Lung (tissue), 12 donors: Measurements from ENCODE around the gene GALM. TPM values are rescaled to one million over a fixed set of nuclear protein-coding genes. Genes with fewer than 3 reads are reported as not detected.
A peak's percentile ranks its signal among the peaks of the same experiment; 100 is the strongest.

ENCODE experiments used
- ATAC-seq: fragments of 200-7000 bp; cut with Tn5 transposase; one replicate; pipeline ENCODE4 v1.9.1; 2020; ENCODE audit warnings: moderate number of reproducible peaks; ENCODE audit not compliant: insufficient read depth, low FRiP score
- DNase-seq, 3 donors: peaks; one replicate each; pipeline ENCODE4 v3.0.0-alpha.2; 2013 to 2017
- H3K27ac ChIP-seq, 2 donors: one replicate each; pipeline ENCODE4 v1.5.1; 2013; ENCODE audit warnings: mild to moderate bottlenecking in 2 of 2, moderate library complexity in 2 of 2, control low read depth in 1 of 2, inconsistent platforms in 1 of 2, low read depth in 1 of 2, low read length in 1 of 2
- H3K27me3 ChIP-seq, 3 donors: one replicate each; pipeline ENCODE4 v1.5.1; 2013; ENCODE audit warnings: low read length in 2 of 3; ENCODE audit not compliant: control insufficient read depth in 3 of 3, insufficient read depth in 3 of 3
- H3K36me3 ChIP-seq, 4 donors: one replicate each; pipeline ENCODE4 v1.5.1; 2013; ENCODE audit warnings: low read length in 4 of 4, mild to moderate bottlenecking in 1 of 4, moderate library complexity in 1 of 4; ENCODE audit not compliant: control insufficient read depth in 4 of 4, insufficient read depth in 4 of 4
- H3K4me1 ChIP-seq, 5 donors: one replicate each; pipeline ENCODE4 v1.5.1; 2013; ENCODE audit warnings: low read length in 5 of 5, mild to moderate bottlenecking in 2 of 5, moderate library complexity in 1 of 5; ENCODE audit not compliant: control insufficient read depth in 5 of 5, insufficient read depth in 5 of 5
- H3K4me3 ChIP-seq: one replicate; pipeline ENCODE4 v1.5.1; 2013; ENCODE audit warnings: mild to moderate bottlenecking, control low read depth, moderate library complexity
- H3K9ac ChIP-seq, 2 donors: one replicate each; pipeline ENCODE4 v1.5.1; 2013; ENCODE audit warnings: low read length in 2 of 2, control low read depth in 1 of 2; ENCODE audit not compliant: insufficient read depth in 1 of 2
- H3K9me3 ChIP-seq, 4 donors: one replicate each; pipeline ENCODE4 v1.5.1; 2013; ENCODE audit warnings: low read length in 3 of 4, mild to moderate bottlenecking in 1 of 4, moderate library complexity in 1 of 4; ENCODE audit not compliant: control insufficient read depth in 4 of 4, insufficient read depth in 3 of 4
- CTCF ChIP-seq: IDR thresholded peaks from 2 replicates; pipeline ENCODE4 v1.5.1; 2012; ENCODE audit warnings: mild to moderate bottlenecking; ENCODE audit errors: control extremely low read depth, extremely low read depth
- WGBS, 2 donors: extraction: QIAGEN DNeasy Blood & Tissue Kit; methylation state at CpG; one replicate each; pipeline ENCODE4 v1.1.7; 2013; 5-methylcytosine and 5-hydroxymethylcytosine counted together
- polyA plus RNA-seq, 2 donors: library from polyadenylated mRNA; stranded (reverse); fragments of 200-250 nt; gene quantifications; one replicate each; pipeline ENCODE4 v1.2.1, GENCODE V29; 2013
- total RNA-seq, 2 donors: library from RNA; depleted of rRNA in 1 of 2; stranded (reverse); fragments of >200 nt in 1 of 2; gene quantifications; one replicate each; pipeline ENCODE4 v1.2.1, GENCODE V29; 2014 to 2021
- donor health status: control.
- donor health status: control.
- donor health status: Bipolar disorder and iron deficiency.
- donor health status: healthy.
- donor health status: DM: yes; HTN: yes; CAD: no.

The GALM gene
- total and polyA plus RNA-seq, 4 donors = 7.6 to 25.5 (median 14.1) TPM

- 71 to 88% methylated on average over 2 of the region's 2 CpGs for WGBS, 2 donors
- H3K27ac ChIP-seq = no peak overlapping the region
- no peak overlapping the region for H3K4me3 ChIP-seq
- H3K9ac ChIP-seq = no peak overlapping the region
- peaks cover 0 to 4% (median 0%) of the 10 kb centered on the region in 5 donors for H3K4me1 ChIP-seq
- no peaks in the 10 kb centered on the region for H3K9me3 ChIP-seq
- no peak for DNase-seq
- no peak for TF ChIP-seq CTCF
- peaks cover 2 to 8% (median 6%) of the 10 kb centered on the region in 4 donors for H3K36me3 ChIP-seq
- ATAC-seq = no peak
- no peaks in the 10 kb centered on the region for H3K27me3 ChIP-seq
Observed at GRCh38 chr2:38691994-38692393, 26.1 kb downstream of the GALM start.

- no peak for TF ChIP-seq CTCF
- Histone ChIP-seq H3K36me3 (peaks cover 0 to 8% (median 3%) of the 10 kb centered on the region in 4 donors), H3K4me1 (peaks cover 0 to 4% (median 0%) of the 10 kb centered on the region in 5 donors), H3K9ac (no peak overlapping the region), H3K27me3 (no peaks in the 10 kb centered on the region), H3K4me3 (no peak overlapping the region), H3K9me3 (no peaks in the 10 kb centered on the region), H3K27ac (peak overlapping the region in 1 of 2 donors; percentile 33)
- ATAC-seq = peak; percentile 42
- WGBS, 2 donors = 79 to 92% methylated on average over 8 of the region's 8 CpGs
- DNase-seq = no peak
Observed at GRCh38 chr2:38692636-38693318, 26.9 kb downstream of the GALM start.

- H3K27me3 ChIP-seq = no peaks in the 10 kb centered on the region
- H3K27ac ChIP-seq = no peak overlapping the region
- peaks cover 0 to 2% (median 0%) of the 10 kb centered on the region in 5 donors for H3K4me1 ChIP-seq
- 75 to 77% methylated on average over 8 of the region's 8 CpGs for WGBS, 2 donors
- TF ChIP-seq CTCF = no peak
- DNase-seq = no peak
- no peak overlapping the region for H3K4me3 ChIP-seq
- no peak overlapping the region for H3K9ac ChIP-seq
- H3K9me3 ChIP-seq = no peaks in the 10 kb centered on the region
- peaks cover 0 to 5% (median 0%) of the 10 kb centered on the region in 4 donors for H3K36me3 ChIP-seq
- no peak for ATAC-seq
Observed at GRCh38 chr2:38697116-38697840, 31.4 kb downstream of the GALM start.
